ENCODE data around the gene SPATS2L. TPM values are rescaled to one million over a fixed set of nuclear protein-coding genes. Genes with fewer than 3 reads are reported as not detected.

Gene SPATS2L
- total RNA-seq, 1 experiment from 2014 or later, result 275 TPM

- no peak for DNase-seq (ENCODE audit: low read depth)
Observed at GRCh38 chr2:200498402-200499162, 192.1 kb downstream of the SPATS2L start.

GRCh38 chr2:200502196-200502595 lies 195.7 kb downstream of the SPATS2L start:
- DNase-seq (ENCODE audit: low read depth), result no peak

DNA sequence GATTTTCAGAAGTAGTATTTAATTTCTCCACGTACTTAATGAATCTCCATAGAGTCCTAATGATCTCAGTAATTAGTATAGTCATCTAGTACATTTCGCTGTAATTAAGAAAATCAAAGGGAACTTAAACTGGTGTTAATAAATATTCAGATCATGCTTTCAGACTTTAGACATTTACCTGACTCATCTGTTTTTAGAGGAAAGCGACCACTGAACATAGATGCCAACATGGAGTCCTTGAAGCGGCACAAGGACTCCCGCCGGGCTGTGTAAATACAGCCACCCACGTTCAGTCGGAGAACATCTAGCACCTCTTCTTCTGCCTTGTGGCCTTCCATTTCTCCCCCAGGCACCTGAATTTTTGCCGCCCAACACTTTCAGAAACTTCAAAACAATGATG lies 200.2 kb downstream of the SPATS2L start:
- DNase-seq (ENCODE audit: low read depth), result no peak

DNA sequence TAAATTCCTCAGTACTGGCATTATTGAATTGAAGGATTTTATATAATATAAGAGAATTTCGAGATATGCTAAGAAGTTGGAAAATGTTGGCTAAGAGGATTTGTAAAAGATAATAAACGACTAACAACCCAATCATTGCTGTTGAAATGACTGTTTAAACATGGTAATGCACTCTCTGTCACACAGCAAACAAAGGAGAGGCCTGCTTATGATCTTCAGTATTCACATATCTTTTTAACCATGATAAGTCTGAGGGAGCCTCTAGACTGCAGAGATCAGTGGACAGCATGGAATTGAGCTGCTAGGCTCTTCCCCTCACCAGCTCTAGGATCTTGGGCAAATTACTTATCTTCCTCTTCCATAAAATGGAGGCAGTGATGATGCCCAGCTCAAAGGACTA lies 200.7 kb downstream of the SPATS2L start:
- DNase-seq (ENCODE audit: low read depth), result no peak

DNA sequence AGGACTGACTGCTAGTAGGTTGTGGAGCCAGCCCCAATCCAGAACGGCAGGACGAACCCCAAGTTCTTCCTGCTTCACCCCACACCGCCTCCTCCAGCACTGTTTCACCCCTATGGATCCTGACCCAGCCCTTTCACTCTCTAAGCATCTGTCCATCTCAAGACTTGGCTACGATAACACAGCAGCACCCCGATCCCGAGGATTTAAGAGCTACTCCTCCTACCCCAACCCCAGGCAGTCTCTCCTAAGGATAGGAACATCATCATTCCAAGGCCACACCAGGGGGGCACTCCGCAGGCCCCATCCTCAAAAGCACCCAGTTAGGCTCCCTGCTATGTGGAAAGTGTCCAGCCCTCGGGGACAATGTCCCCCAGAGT lies 202.7 kb downstream of the SPATS2L start:
- DNase-seq (ENCODE audit: low read depth), result no peak

- peak; percentile 82 for DNase-seq (ENCODE audit: low read depth)
Observed at GRCh38 chr2:200509612-200510433, 203.3 kb downstream of the SPATS2L start, which contains the start of gene KCTD18. Gene KCTD18 (minus strand): TSS chr2:200510068. CDS start chr2:200507016, 3,052 bp downstream.

DNA sequence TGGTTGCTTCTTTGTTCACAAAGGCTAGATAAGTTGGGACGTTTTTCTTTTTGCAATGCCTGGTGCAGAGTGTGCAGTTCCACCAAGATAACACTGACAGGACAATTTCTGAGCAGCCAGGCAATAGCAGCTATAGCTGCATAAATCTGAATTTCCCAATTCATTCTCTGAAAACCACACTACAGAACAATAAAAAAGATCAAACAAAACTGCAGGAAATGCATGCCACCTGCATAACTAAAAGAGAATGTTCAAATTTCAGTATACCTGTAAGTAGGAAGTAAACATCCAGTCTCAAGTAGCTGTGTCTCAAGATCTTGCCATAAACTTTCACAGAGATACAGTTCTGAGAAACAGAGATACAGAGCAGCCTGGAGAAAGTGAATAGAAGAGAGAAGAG lies 208.7 kb downstream of the SPATS2L start:
- DNase-seq (ENCODE audit: low read depth), result no peak

- no peak for DNase-seq (ENCODE audit: low read depth)
Observed at GRCh38 chr2:200523158-200523557, 216.7 kb downstream of the SPATS2L start.

DNA sequence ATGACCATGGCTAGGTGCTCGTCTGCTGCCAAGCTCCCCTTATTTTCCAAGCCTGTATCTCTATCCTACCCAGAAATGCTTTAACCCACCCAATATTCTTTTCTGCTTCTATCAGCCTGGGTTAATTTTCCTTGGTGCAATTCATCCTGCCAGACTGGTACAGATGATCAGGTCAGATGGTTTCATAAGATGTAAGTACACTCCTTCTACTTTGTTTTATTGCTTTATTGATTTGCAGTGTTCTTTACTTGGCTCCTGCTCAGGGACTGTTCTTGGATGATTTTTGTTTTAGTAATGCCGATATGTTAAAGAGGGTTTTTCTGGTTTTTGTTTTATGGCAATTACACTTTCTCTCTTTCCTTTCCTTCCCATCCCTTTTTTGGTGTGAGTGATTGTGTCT lies 217.1 kb downstream of the SPATS2L start:
- no peak for DNase-seq (ENCODE audit: low read depth)

- DNase-seq (ENCODE audit: low read depth), result peak; percentile 44
Observed at GRCh38 chr2:200525066-200525465, 218.6 kb downstream of the SPATS2L start.

DNA sequence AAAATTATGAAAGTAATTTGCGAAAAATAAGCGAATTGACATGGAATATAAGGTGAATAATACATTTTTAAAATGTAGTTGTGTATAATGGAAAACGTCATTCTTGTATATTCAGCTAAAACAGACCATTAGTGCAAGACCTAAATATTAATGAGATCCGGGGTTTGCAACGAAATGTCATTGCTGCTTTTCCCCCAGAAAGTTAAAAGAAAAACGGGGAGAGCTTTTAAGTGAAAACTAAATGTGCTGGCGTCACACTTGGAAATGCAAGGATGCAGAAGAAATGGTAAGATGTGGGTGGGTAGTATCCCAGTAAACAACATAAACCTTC lies 219.0 kb downstream of the SPATS2L start:
- DNase-seq (ENCODE audit: low read depth), result no peak

DNA sequence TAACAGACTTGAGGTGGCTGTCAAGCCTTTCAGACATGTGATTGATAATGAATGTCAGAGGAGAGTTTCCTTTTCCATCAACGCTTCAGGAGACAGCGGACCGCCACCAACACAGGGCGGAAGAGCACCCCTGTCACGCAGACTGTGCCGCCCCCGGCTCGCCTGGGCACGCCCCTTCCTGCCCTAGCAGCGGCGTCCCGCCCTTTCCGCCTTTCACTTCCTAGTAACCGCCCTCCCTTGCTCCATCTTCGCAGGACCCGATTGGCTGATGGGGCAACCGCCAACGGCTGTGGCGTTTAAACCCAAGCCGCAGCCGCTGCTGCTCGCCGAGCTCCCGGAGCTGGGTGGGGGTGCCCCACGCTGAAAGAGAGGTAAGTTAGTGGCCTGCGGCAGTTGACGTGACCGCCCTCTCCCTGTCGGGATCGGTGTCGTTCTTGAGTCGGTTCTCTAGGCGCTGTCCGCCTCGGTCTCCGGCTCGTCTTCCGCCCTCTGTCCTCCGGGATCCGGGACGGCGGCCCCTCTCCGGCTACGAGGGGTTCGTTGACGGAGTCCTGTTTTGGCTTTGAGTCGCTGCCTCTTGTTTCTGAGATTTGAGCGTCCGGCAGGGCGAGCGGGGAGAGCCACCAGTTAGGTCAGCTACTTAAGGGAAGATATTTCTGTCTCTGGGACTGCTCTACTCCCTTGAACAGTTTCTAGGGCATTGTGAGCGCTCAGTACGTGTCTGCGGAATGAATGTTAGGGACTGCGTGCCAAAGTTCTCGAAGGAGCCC lies 219.6 kb downstream of the SPATS2L start, which contains the start of gene SGO2:
SGO2 (plus strand) TSS at position 326 of the 770 bp plus-strand sequence. CDS start 6,769 bp downstream, outside the sequence.
- DNase-seq (ENCODE audit: low read depth), result peak; percentile 94

GRCh38 chr2:200528228-200528627 lies 221.7 kb downstream of the SPATS2L start:
- no peak for DNase-seq (ENCODE audit: low read depth)

Other genes starting within 250 kb of the SPATS2L start
- gene KCTD18, start 203.4 kb downstream of the SPATS2L start, total RNA-seq (2014; rRNA removed), result 19.6 and 22.5 TPM in 2 replicates
- 43.1 and 48.9 TPM in 2 replicates for gene SGO2, start 219.5 kb downstream of the SPATS2L start, total RNA-seq (2014; rRNA removed)

All from LHCN-M2 (cell line).